GM19395 (cell line): ENCODE results near the gene SLC44A4.
"Not testable (repeated sequence)": the region's sequence is repeated elsewhere in the genome, so short reads cannot be mapped to it uniquely, and the experiment has no call there.

ENCODE experiments used
- ATAC-seq: cut with Tn5 transposase; IDR thresholded peaks from one replicate; pipeline ENCODE4 v1.9.1; 2021; ENCODE audit warnings: mild to moderate bottlenecking, moderate library complexity; ENCODE audit not compliant: unreplicated experiment

SLC44A4 gene

DNA sequence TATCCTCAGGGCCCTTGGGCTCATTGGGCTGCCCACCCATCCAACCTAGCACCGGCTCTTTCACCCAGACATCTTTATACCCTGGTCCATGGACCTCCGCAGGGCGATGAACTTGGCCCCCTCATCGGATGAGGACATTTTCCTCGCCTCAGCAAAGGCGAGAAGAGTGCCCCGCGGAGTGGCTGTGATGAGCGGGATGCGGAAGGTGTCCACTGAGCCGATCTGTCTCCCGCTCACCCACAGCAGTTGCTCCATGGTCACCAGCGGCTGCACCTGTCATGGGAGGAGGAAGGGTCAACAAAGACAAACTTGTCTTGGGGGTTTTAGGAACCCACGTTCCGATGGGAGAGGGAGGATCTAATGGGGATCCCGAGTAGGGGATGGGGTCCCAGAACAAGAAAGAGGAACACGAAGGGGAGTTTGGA is 16.9 kb downstream of the SLC44A4 start:
- no peak for ATAC-seq

DNA sequence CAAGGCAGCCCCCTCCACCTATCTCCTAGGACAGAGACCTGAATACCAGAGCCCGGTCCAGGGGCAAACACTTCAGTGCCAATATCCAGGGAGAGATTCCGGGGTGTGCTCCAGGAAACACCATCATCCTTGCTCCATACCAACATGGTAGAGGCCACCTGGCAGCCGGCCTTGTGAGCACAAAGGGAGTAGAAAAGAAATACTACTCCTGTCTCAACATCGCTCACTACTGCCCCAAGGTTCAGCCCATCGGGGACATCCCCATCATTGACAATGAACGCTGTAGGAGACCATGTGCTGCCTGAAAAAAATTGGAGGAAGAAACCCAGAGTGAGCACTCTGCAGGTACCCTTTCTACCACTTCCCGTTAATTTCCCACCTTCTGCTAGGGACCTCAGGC is 17.6 kb downstream of the SLC44A4 start:
- no peak for ATAC-seq

GRCh38 chr6:31860349-31860748 is 18.4 kb downstream of the SLC44A4 start:
- ATAC-seq: no peak

DNA sequence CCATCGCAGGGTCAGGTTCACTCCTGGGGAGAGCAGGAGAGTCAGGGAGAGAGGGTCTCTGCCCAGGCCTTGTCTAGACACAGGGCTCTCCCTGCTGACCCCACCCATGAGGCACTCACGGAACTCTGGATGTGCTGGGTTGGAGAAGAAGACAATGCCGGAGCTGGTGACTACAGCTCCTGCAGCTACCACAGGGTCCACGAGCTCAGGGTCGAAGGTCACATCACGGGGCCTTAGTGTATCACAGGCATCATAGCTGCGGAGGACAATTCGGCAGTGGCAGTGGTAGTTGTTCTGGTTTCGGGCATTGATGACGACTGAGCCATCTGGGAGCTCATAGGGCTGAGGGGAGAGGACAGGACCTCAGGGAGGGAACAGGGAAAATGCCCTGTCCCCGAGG is 18.9 kb downstream of the SLC44A4 start:
- ATAC-seq: no peak

- ATAC-seq: no peak
These were observed 20.1 kb downstream of the SLC44A4 start for GRCh38 chr6:31858707-31859106.

DNA sequence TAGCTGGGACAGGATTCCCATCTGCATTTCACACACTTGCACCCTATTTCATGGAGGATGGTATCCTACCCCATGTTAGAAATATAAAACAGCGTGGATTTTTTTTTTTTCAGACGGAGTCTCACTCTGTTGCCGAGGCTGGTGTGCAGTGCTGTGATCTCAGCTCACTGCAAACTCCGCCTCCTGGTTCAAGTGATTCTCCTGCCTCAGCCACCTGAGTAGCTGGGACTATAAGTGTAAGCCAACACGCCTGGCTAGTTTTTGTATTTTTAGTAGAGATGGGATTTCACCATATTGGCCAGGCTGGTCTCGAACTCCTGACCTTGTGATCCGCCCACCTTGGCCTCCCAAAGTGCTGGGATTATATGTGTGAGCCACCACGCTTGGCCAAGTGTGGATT is 21.0 kb downstream of the SLC44A4 start:
- ATAC-seq: not testable (repeated sequence)

DNA sequence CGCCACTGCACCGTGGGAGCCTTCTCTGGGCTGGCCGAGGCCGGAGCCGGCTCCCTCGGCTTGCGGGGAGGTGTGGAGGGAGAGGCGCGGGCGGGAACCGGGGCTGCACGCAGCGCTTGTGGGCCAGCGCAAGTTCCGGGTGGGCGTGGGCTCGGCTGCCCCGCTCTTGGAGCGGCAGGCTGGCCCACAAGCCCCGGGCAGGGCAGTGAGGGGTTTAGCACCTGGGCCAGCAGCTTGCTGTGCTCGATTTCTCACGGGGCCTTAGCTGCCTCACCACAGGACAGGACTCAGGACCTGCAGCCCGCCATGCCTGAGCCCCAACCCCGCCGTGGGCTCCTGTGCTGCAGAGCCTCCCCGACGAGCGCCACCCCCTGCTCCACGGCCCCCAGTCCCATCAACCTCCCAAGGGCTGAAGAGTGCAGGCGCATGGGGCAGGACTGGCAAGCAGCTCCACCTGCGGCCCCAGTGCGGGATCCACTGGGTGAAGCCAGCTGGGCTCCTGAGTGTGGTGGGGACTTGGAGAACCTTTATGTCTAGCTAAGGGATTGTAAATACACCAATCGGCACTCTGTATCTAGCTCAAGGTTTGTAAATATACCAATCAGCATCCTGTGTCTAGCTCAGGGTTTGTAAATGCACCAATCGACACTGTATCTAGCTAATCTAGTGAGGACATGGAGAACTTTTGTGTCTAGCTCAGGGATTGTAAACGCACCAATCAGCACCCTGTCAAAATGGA is 26.6 kb downstream of the SLC44A4 start:
- not testable (repeated sequence) for ATAC-seq

GRCh38 chr6:31851485-31851832 is 27.3 kb downstream of the SLC44A4 start:
- ATAC-seq: no peak

GRCh38 chr6:31850765-31851484 is 27.9 kb downstream of the SLC44A4 start:
- ATAC-seq: no peak

- ATAC-seq: no peak
These were observed 31.4 kb downstream of the SLC44A4 start for GRCh38 chr6:31847276-31847978.

GRCh38 chr6:31844507-31844906 is 34.3 kb downstream of the SLC44A4 start:
- ATAC-seq: no peak

DNA sequence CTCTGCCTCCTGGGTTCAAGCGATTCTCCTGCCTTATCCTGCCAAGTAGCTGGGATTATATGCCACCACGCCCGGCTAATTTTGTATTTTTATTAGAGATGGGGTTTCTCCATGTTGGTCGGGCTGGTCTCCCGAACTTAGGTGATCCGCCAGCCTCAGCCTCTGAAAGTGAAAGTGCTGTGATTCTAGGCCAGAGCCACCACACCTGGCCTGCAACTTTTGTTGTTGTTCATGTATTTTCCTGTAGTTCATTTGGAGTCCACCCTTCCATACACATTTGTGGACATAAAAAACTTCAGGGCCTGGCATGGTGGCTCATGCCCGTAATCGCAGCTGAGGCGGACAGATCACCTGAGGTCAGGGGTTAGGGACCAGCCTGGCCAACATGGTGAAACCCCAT is 36.7 kb downstream of the SLC44A4 start:
- no peak for ATAC-seq

DNA sequence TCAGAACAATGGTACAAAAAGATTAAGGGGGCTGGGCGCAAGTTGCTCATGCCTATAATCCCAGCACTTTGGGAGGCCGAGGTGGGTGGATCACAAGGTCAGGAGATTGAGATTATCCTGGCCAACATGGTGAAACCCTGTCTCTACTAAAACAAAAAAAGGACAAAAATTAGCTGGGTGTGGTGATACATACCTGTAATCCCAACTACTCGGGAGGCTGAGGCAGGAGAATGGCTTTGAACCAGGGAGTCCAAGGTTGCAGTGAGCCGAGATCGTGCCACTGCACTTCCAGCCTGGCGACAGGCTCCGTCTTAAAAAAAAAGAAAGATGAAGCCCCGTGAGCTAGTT is 39.0 kb downstream of the SLC44A4 start:
- ATAC-seq: not testable (repeated sequence)

- ATAC-seq: no peak
These were observed 39.8 kb downstream of the SLC44A4 start for GRCh38 chr6:31838968-31839367.

GRCh38 chr6:31838114-31838553 is 40.7 kb downstream of the SLC44A4 start:
- ATAC-seq: not testable (repeated sequence)

DNA sequence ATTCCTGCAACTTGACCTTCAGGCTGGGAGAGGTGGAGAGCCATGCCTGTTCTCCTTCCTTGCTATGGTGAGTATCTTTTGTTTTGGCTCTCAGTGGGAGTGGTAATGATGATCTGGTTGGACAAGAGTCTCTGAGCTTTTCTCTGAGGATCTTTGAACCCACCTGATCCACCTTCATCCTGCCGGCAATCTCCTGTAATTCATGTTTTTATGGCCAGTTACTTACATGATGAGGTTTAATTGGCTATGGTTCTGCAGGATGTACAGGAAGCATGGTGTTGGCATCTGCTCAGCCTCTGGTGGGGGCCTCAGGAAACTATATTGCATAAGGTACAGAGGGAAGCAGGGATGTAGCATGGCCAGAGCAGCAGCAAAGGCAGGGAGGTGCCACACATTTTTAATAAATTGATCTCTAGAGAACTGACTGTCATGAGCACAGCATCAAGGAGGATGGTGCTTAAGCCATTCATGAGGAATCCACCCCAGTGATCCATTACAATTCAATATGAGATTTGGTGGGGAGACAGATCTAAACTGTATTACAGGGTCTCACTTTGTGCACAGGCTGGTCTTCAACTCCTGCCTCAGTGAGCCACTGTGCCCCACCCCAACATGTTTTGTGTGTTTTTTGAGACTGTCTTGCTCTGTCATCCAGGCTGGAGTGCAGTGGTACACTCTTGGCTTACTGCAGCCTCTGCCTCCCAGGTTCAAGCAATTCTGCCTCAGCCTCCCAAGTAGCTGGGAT is 41.3 kb downstream of the SLC44A4 start:
- no peak for ATAC-seq

GRCh38 chr6:31836474-31837368 is 42.1 kb downstream of the SLC44A4 start:
- ATAC-seq: no peak

DNA sequence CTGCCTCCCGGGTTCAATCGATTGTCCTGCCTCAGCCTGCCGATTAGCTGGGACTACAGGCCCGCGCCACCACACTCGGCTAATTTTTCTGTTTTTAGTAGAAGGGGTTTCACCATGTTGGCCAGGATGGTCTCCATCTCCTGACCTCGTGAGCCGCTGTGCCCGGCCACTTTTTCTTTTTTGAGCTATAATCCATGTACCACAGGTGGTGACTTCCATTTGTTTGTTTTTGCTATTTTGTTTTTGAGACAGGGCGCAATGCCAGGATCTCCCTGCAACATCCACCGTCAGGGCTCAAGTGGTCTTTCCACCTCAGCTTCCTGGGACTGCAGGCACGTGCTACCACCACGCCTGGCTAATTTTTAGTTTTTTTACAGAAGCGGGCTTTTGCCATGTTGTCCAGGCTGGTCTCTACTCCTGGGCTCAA is 42.7 kb downstream of the SLC44A4 start:
- ATAC-seq: no peak

DNA sequence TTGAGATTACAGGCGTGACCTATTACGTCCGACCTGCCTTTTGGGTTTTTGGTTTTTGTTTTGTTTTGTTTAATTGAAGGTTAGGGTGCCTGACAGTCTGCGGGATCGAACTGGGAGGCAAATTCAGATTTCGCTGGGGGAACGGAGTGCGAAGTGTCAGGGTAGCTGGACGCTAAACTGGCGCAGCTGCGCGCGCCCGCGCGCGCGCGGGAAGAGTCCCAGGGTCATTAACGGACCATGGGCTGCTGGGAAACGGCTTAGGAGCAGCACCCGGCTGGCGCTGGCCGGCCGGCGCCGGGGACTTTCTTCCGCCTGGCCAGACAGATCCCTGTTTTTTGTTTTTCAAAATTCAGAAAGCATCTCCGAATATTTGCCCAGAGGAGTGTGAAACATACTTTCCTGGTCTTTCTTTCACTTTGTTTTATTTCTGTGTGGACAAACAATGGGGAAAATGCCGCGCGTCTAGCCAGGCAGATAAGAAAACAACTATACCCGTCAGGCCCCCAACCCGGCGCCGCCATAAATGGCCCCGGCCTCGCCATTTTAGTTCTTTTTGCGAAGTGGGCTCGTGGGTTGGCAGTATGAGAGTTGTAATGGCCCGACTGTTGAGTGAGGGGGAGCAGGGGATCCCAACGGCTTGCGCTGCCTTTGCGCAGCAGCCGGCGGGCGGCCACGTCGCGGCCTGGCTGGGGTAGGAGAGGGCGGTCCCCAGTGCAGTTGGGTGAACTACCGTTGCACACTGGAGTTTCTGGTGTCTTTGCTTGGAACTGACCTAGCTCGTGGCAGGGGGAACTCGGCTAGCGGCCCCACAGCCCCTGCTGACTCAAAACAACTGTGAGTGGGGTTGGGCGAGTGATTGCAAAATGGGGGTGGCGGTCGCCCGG is 44.2 kb downstream of the SLC44A4 start:
- ATAC-seq: no peak
